ENCODE results near the gene GIT1.

GIT1 gene

GRCh38 chr17:29546830-29547229 is 42.6 kb downstream of the GIT1 start:
- DNase-seq (ENCODE audit: insufficient read length, low spot score): no peak
- no peak for TF ChIP-seq CTCF (IDR thresholded peaks at IDR 0.05; ENCODE audit: insufficient read depth, missing control alignments)
- FAIRE-seq: no peak

- TF ChIP-seq CTCF (IDR thresholded peaks at IDR 0.05; ENCODE audit: insufficient read depth, missing control alignments): no peak
- FAIRE-seq: no peak
- no peak for DNase-seq (ENCODE audit: insufficient read length, low spot score)
Measured at GRCh38 chr17:29546085-29546484, 43.4 kb downstream of the GIT1 start.

- TF ChIP-seq CTCF (IDR thresholded peaks at IDR 0.05; ENCODE audit: insufficient read depth, missing control alignments): no peak
- DNase-seq (ENCODE audit: insufficient read length, low spot score) (no peak), FAIRE-seq (no peak)
Measured at GRCh38 chr17:29544066-29544465, 45.4 kb downstream of the GIT1 start.

- FAIRE-seq (no peak), DNase-seq (ENCODE audit: insufficient read length, low spot score) (no peak)
- no peak for TF ChIP-seq CTCF (IDR thresholded peaks at IDR 0.05; ENCODE audit: insufficient read depth, missing control alignments)
Measured at GRCh38 chr17:29533976-29534375, 55.5 kb downstream of the GIT1 start.

- DNase-seq (ENCODE audit: insufficient read length, low spot score) (no peak), FAIRE-seq (no peak)
- no peak for TF ChIP-seq CTCF (IDR thresholded peaks at IDR 0.05; ENCODE audit: insufficient read depth, missing control alignments)
Measured at GRCh38 chr17:29526322-29526721, 63.1 kb downstream of the GIT1 start.

GRCh38 chr17:29524692-29525091 is 64.8 kb downstream of the GIT1 start:
- FAIRE-seq: no peak
- DNase-seq (ENCODE audit: insufficient read length, low spot score): no peak
- no peak for TF ChIP-seq CTCF (IDR thresholded peaks at IDR 0.05; ENCODE audit: insufficient read depth, missing control alignments)
